OCI-LY7 (cell line): ENCODE data around the gene RBM48.

ENCODE experiments used
- CTCF ChIP-seq: fragments of 200-600 bp; sonication (generic); conservative IDR thresholded peaks from 2 replicates; pipeline ENCODE4 v1.5.1; 2014; ENCODE audit warnings: mild to moderate bottlenecking, antibody characterized with exemption, low read length, moderate library complexity, mixed read lengths
- EZH2phosphoT487 ChIP-seq: fragments of 200-600 bp; sonication (generic); IDR thresholded peaks from 2 replicates; pipeline ENCODE4 v1.6.1; 2018; ENCODE audit warnings: low read depth, borderline replicate concordance, mild to moderate bottlenecking, mixed run types, antibody characterized with exemption, low read length, moderate library complexity, mixed read lengths

GRCh38 chr7:92506363-92506762, 22.2 kb upstream of the RBM48 start:
- no peak for TF ChIP-seq CTCF
- TF ChIP-seq EZH2phosphoT487: no peak
